A549 treated with CpdA at 1 μM for 4 hours (cell line): ENCODE data around the gene OR51V1. TPM values are rescaled to one million over a fixed set of nuclear protein-coding genes. Genes with fewer than 3 reads are reported as not detected.

ENCODE experiments used
- total RNA-seq: library from RNA; stranded (reverse); fragments of 200-300 nt; extraction: Qiagen RNA extraction; gene quantifications from 5 replicates; pipeline ENCODE4 v1.2.3, GENCODE V29; 2022; ENCODE audit warnings: low read depth

The OR51V1 gene, protein sequence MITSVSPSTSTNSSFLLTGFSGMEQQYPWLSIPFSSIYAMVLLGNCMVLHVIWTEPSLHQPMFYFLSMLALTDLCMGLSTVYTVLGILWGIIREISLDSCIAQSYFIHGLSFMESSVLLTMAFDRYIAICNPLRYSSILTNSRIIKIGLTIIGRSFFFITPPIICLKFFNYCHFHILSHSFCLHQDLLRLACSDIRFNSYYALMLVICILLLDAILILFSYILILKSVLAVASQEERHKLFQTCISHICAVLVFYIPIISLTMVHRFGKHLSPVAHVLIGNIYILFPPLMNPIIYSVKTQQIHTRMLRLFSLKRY
- total RNA-seq = not detected in 5 replicates

GRCh38 chr11:5200582-5200981 lies at the start of gene OR51V1:
Gene OR51V1 (minus strand): TSS chr11:5200682. CDS start chr11:5200682, 0 bp downstream.

DNA sequence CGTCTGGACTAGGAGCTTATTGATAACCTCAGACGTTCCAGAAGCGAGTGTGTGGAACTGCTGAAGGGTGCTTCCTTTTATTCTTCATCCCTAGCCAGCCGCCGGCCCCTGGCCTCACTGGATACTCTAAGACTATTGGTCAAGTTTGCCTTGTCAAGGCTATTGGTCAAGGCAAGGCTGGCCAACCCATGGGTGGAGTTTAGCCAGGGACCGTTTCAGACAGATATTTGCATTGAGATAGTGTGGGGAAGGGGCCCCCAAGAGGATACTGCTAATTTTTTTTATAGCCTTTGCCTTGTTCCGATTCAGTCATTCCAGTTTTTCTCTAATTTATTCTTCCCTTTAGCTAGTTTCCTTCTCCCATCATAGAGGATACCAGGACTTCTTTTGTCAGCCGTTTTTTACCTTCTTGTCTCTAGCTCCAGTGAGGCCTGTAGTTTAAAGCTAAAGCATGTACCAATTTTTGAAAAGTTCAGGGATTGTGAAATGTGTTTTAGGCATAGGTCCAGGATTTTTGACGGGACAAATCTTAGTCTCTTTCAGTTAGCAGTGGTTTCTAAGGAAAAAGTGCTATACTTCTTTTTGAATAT lies 49.4 kb upstream of the OR51V1 start, which contains the start of gene HBG1:
HBG1 (minus strand) TSS at position 51 of the 590 bp plus-strand sequence. CDS start 53 bp downstream, outside the sequence.

GRCh38 chr11:5234381-5234834 lies 33.9 kb upstream of the OR51V1 start, which contains the start of gene HBD:
Gene HBD (minus strand): TSS chr11:5234483. CDS start chr11:5234433, 50 bp downstream.

DNA sequence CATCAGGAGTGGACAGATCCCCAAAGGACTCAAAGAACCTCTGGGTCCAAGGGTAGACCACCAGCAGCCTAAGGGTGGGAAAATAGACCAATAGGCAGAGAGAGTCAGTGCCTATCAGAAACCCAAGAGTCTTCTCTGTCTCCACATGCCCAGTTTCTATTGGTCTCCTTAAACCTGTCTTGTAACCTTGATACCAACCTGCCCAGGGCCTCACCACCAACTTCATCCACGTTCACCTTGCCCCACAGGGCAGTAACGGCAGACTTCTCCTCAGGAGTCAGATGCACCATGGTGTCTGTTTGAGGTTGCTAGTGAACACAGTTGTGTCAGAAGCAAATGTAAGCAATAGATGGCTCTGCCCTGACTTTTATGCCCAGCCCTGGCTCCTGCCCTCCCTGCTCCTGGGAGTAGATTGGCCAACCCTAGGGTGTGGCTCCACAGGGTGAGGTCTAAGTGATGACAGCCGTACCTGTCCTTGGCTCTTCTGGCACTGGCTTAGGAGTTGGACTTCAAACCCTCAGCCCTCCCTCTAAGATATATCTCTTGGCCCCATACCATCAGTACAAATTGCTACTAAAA lies 26.3 kb upstream of the OR51V1 start, which contains the start of gene HBB:
HBB (minus strand) TSS at position 340 of the 579 bp plus-strand sequence; CDS start at position 290, 50 bp downstream.

DNA sequence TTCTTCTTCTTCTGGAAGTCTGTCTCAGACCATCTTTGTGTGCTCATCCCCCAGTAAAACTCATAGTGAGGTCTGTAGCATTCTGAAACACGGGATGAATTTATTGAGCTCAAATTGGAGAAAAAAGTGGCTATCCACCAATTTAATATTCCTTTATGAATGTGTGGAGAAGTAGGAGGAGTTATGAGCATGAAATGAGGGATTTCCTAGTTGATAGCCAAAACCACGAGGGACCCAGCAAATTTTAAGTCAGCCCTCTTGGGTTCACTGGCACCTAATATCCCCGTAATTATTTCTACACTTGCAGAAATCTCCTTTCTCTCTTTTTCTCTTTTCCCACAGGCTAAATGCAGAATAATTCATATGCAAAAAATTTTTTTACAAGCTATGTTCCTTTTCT lies 45.8 kb downstream of the OR51V1 start, which contains the start of gene OR52A1:
OR52A1 (minus strand) TSS at position 101 of the 400 bp plus-strand sequence. CDS start 2,388 bp downstream, outside the sequence.

Other genes with a start within 250 kb of the OR51V1 start
- gene OR51A2, start 245.0 kb downstream of the OR51V1 start, total RNA-seq = not detected in 5 replicates
- not detected in 5 replicates for gene OR51L1, start 205.8 kb downstream of the OR51V1 start, total RNA-seq
- not detected in 5 replicates for gene OR52J3, start 154.2 kb downstream of the OR51V1 start, total RNA-seq
- not detected in 5 replicates for gene OR52E2, start 141.1 kb downstream of the OR51V1 start, total RNA-seq
- gene OR52E1, start 131.1 kb downstream of the OR51V1 start, total RNA-seq = not detected in 5 replicates
- not detected in 5 replicates for gene OR52A5, start 62.3 kb downstream of the OR51V1 start, total RNA-seq
- gene OR52A1, start 45.9 kb downstream of the OR51V1 start, total RNA-seq = not detected in 5 replicates
- gene HBB, start 26.4 kb upstream of the OR51V1 start, total RNA-seq = not detected in 5 replicates
- not detected in 5 replicates for gene HBD, start 33.8 kb upstream of the OR51V1 start, total RNA-seq
- not detected in 5 replicates for gene HBG1, start 49.2 kb upstream of the OR51V1 start, total RNA-seq
- gene HBG2, start 54.1 kb upstream of the OR51V1 start, total RNA-seq = not detected in 5 replicates
- gene HBE1, start 69.3 kb upstream of the OR51V1 start, total RNA-seq = 0.09 to 0.78 TPM (median 0.23 TPM) in 4 of 5 replicates, not detected in the other
- not detected in 5 replicates for gene OR51B4, start 101.3 kb upstream of the OR51V1 start, total RNA-seq
- not detected in 5 replicates for gene OR51B2, start 123.6 kb upstream of the OR51V1 start, total RNA-seq
- gene OR51B5, start 142.8 kb upstream of the OR51V1 start, total RNA-seq = 0.03 TPM in 1 of 5 replicates, not detected in the others
- gene OR51B6, start 150.8 kb upstream of the OR51V1 start, total RNA-seq = not detected in 5 replicates
- not detected in 5 replicates for gene OR51M1, start 183.1 kb upstream of the OR51V1 start, total RNA-seq
- not detected in 5 replicates for gene OR51Q1, start 221.4 kb upstream of the OR51V1 start, total RNA-seq
- not detected in 5 replicates for gene OR51I1, start 240.8 kb upstream of the OR51V1 start, total RNA-seq
- gene OR51I2, start 248.6 kb upstream of the OR51V1 start, total RNA-seq = not detected in 5 replicates